Middle frontal gyrus (tissue), 1 donor: ENCODE data around the gene SLCO2B1.

Experiments
- DNase-seq: peaks from one replicate; pipeline ENCODE4 v3.0.0-alpha.2; 2015; ENCODE audit warnings: low spot score; ENCODE audit errors: extremely low spot score

The SLCO2B1 gene

DNA sequence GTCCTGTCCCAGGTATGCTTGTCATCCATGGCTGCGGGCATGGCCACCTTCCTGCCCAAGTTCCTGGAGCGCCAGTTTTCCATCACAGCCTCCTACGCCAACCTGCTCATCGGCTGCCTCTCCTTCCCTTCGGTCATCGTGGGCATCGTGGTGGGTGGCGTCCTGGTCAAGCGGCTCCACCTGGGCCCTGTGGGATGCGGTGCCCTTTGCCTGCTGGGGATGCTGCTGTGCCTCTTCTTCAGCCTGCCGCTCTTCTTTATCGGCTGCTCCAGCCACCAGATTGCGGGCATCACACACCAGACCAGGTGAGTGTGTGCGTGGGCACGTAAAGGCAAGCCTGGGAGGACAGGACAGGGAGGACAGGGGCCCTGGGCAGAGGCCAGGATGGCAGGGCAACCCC is 42.4 kb downstream of the SLCO2B1 start:
- DNase-seq, result no peak

DNA sequence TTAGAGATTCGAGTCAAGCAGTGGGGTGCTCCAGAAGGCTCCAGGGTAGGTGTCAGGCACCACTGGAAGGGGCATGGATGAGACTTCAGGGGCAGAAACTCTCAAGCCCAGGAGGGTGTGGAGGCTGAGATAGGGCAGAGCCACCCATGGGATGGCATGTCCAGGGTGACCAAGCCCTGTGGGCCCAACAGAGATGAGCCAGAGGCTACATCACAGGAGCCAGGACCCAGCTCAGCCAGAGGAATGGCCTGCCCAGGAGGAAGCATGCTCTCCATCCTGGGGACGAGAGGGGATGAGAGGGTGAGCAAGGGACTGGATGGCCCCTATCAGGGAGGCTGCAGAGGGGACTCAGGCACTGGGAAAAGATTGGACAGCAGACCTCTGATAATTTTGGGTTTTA is 42.8 kb downstream of the SLCO2B1 start:
- DNase-seq, result no peak

DNA sequence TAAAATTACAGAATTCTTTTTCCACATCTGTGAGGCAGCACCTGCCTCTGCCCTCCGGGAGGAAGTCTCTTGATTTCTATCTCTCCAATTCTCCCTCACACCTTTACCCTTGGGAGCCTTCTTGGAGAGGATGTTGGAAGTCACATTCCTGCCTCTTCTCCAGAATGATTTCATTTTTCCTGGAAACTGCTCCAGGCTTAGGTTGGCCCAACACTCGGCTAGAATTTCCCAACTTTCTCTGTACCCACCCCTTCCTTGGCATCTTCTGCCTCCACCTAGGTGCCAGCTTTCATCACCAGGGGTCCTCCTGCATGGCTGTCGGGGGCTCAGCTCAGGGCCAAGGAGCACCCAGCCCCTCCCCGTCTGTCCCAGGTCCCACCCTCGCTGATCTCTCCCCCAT is 43.2 kb downstream of the SLCO2B1 start:
- DNase-seq, result no peak

DNA sequence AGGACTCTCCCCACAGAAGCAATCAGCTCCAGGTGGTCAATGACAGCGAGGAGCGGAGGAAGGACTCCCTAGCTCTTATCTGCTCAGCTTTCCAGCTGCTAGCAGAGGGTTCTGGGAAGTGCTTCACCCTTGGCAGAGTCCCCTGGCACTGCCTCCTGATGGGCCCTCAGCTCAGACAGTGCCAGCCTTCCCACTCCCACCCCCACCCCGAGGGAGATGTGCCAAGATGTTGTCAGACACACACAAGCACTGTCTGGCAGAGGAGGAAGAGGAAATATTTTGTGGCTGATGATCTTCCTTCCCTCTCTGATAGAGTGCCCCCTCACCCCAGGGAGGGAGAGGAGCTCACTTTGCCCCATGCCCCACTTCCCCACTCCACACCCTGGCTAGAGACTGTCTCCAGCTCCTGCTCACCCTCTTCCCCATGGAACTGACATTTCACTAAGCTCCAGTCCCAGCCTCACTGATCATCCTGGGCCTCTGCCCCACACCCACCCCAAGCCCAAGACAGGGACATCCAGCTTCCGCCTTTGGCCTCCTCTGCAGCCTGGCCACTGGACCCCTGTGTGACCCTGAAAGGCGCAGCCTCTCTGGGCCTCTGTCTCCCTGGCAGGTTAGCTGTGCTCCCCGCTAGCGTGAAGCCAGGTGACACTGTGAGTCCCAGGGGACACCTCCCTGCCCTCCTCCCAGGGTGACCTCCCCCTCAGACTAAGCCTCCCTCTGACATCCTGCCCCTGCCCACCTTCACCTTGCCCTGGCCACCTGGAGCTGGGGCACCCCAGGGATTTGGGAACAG is 44.5 kb downstream of the SLCO2B1 start:
- peak; percentile 11 for DNase-seq

DNA sequence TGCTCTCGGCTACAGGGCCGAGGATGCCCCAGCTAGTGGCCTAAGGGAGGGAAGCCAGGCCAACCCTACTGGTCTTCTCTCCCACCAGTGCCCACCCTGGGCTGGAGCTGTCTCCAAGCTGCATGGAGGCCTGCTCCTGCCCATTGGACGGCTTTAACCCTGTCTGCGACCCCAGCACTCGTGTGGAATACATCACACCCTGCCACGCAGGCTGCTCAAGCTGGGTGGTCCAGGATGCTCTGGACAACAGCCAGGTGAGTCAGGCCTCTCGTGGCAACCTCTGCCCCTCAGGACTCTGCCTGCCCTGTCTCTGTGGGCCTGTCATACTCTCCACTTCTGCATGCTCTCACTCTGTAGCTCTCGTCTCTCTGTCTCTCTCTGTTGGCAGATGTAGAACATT is 45.5 kb downstream of the SLCO2B1 start:
- no peak for DNase-seq

- DNase-seq, result no peak
Measured at GRCh38 chr11:75197512-75198277, 46.8 kb downstream of the SLCO2B1 start.

DNA sequence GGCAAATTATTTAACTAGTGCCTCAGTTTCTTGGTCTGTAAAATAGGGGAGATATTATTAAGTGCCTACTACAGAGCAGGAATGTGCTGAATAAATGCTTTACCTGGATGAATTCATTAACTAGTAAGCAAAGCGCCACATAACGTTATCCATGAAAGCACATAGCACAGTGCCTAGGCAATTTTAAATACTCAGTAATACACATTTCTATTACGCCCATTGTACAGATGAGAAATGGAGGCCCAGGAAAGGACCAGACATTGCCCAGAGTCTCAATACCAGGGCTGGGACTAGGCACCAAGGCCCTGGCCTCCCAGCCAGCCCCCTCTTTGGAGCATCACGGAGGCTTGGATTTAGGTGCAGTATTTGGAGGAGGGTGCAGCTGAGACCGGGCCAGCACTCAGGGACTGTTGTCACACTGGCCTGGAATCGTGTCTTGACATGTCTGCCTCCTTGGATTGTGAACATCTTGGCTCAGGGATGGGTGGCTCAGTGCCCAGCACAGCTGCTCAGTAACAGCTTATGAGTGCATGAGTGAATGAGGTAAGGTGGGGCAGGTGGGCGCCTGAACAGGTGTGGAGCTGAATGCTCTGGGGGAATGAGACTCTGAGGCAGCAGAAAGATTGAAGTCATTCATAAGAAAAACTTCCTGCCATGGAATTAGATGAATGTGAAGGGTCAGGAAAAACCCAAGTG is 47.5 kb downstream of the SLCO2B1 start:
- no peak for DNase-seq

- DNase-seq, result no peak
Measured at GRCh38 chr11:75199412-75199955, 48.6 kb downstream of the SLCO2B1 start.

DNA sequence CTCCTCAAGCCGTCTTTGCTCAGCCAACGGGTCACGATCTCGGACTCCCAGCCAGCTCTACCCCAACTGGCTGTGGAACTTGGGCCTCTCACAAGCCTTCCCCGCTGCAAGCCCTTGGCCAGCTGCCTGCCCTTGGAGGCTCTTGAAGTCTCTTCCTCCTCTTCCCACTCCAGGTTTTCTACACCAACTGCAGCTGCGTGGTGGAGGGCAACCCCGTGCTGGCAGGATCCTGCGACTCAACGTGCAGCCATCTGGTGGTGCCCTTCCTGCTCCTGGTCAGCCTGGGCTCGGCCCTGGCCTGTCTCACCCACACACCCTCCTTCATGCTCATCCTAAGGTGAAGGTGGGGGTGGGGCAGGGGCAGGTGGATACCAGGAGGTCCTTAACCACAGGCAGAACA is 49.1 kb downstream of the SLCO2B1 start:
- no peak for DNase-seq

DNA sequence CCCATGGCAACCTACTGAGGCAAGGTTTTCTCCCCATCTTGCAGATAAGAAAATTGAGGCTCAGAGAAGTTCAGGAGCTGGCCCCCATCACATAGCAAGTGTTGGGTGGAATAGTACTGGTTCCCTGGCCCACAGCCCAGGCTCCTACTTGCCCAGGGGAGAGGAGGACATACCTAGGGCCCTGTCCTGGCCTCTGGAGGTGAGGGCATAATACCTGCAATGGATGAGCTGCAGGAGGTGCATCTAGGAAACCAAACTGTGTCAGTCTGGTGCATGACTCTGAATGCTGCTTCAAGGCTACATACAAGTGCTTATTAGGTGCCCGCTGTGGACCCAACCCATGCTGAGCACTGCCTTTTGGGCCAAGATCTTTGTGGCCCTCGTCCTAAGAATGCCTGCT is 49.6 kb downstream of the SLCO2B1 start:
- DNase-seq, result no peak

- DNase-seq, result no peak
Measured at GRCh38 chr11:75201771-75202170, 50.9 kb downstream of the SLCO2B1 start.

- no peak for DNase-seq
Measured at GRCh38 chr11:75202195-75202594, 51.3 kb downstream of the SLCO2B1 start.

DNA sequence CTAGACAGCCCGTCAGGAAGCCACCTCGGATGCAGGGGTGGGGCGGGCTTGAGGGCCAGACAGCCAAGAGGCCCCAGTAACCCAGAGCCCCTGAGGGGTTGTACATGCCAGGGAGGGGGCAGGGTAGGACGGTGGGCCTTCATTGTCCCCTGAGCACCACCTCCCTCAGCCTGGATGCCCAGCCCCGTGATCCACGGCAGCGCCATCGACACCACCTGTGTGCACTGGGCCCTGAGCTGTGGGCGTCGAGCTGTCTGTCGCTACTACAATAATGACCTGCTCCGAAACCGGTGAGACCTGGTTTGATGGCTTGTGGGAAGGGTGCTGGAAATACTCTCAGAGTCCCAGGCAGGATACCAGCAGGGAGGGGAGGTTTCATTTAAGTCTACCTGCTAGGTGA is 52.2 kb downstream of the SLCO2B1 start:
- no peak for DNase-seq

DNA sequence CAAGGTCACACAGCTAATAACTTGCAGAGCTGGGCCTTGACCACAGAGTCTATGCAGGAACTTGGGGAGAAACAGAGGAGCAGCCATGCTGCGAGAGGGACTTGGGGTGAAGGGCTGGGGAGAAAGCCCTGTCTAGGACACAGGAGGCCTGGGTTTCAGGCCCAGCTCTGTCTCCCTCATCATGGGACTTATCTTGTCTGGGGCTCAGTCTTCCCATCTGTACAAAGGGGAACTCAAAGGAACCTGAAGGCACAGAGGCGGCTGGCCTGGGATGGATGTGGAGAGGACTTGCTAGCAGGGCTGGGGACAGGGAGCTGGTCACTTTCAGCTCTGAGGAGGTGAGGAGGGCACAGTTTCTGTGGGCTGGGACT is 52.7 kb downstream of the SLCO2B1 start:
- no peak for DNase-seq

- DNase-seq, result no peak
Measured at GRCh38 chr11:75204012-75204674, 53.2 kb downstream of the SLCO2B1 start.

- peak; percentile 64 for DNase-seq
Measured at GRCh38 chr11:75204685-75205563, 54.0 kb downstream of the SLCO2B1 start.

DNA sequence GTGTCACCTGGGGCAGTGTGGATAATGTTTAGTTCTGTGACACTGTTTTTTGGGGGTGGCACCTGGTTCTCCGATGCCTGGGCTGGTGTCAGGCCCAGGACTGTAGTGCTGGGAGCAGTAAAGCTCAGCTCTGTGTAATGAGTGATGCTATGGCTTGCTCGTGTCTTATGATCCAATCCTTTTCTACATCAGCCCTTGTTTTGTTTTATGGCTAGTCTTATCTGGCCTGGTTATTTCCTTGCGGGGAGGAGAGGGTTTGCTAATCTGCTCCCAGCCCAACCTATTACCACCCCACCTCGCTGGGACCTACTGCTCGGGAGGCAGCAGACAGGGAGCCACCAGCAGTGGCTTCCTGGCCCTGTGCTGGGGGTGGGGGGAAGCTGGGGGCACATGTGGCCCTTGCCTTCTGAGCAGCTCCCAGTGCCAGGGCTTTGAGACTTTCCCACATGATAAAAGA is 54.7 kb downstream of the SLCO2B1 start:
- DNase-seq, result no peak

DNA sequence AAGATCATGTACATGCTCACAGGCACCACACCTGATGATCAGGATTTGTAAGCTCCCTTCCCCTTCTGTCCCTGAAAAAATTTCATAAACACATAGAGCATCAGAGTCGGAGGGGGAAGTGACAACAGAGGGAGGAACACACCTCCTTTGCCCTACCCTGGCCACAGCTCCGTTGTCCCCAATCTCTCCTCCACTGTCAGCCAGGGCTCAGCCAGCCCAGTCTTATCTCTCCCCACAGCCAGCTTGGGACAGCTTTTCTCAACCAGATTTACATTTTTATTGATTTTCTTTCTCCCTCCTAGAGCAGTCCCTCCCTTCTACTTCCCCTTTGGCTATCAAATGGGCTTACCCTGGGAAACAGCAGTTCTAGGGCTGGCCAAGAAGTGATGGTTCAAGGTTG is 57.5 kb downstream of the SLCO2B1 start:
- DNase-seq, result no peak

DNA sequence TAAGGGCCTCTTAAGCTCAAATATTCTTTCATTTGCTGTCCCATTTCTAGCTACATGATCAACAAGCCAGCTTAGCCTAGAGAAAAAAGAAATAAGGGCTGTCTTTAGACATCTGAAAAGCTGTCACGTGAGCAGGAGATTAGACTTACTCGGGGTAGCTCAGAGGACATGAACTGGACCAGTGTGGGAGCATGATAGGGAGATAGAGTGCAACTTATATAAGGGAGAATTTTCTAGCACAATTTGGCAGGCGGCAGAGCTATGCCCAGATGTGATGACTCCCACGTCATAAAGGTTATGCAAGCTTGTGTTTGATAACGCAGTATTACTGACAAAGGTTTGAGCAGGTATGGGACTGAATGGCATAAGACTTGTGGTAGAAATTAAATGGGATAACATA is 61.5 kb downstream of the SLCO2B1 start:
- no peak for DNase-seq

GRCh38 chr11:75214411-75214821 is 63.5 kb downstream of the SLCO2B1 start:
- no peak for DNase-seq
